GM13976 (cell line): ENCODE results near the gene ZDHHC9.

Experiments used
- DNase-seq: peaks from one replicate; pipeline ENCODE4 v3.0.0; 2012; ENCODE audit warnings: low spot score
- CTCF ChIP-seq: IDR thresholded peaks from 2 replicates; pipeline ENCODE4 v1.5.1; 2012; ENCODE audit warnings: borderline replicate concordance, mild to moderate bottlenecking; ENCODE audit not compliant: insufficient read depth; ENCODE audit errors: extremely low read depth, missing control alignments, control extremely low read depth
- in situ Hi-C: fragments of 300-500 bp; cut with MboI; formaldehyde crosslinking; loops from one replicate; pipeline ENCODE4 v1.12.0; 2022; ENCODE audit warnings: low sequenced_read_pairs, mixed read lengths, inconsistent platforms; ENCODE audit not compliant: unreplicated experiment

The ZDHHC9 gene

GRCh38 chrX:129833153-129833990, 10.3 kb downstream of the ZDHHC9 start:
- no peak for TF ChIP-seq CTCF
- no peak for DNase-seq
- in situ Hi-C loops: no loop called here

GRCh38 chrX:129831091-129831885, 12.4 kb downstream of the ZDHHC9 start:
- in situ Hi-C loops: no loop called here
- DNase-seq: no peak
- TF ChIP-seq CTCF: no peak

GRCh38 chrX:129830494-129830893, 13.2 kb downstream of the ZDHHC9 start:
- in situ Hi-C loops: no loop called here

GRCh38 chrX:129825746-129826505, 17.8 kb downstream of the ZDHHC9 start:
- in situ Hi-C loops: no loop called here
- TF ChIP-seq CTCF: no peak
- no peak for DNase-seq

More at GRCh38 chrX:129830494-129830893, 13.2 kb downstream of the ZDHHC9 start:
- DNase-seq: no peak
- no peak for TF ChIP-seq CTCF

- in situ Hi-C loops: no loop called here
These were observed 19.1 kb downstream of the ZDHHC9 start for GRCh38 chrX:129824620-129825019.

More at GRCh38 chrX:129824620-129825019, 19.1 kb downstream of the ZDHHC9 start:
- no peak for DNase-seq
- TF ChIP-seq CTCF: no peak
